ENCODE data around the gene EFCAB12. TPM values are rescaled to one million over a fixed set of nuclear protein-coding genes. Genes with fewer than 3 reads are reported as not detected.

EFCAB12 gene
- total and polyA plus RNA-seq, 2 of the 8 experiments (the other 6 are each of a cell fraction or from before 2014, with no cell fraction given) = 0.60 to 0.99 TPM

DNA sequence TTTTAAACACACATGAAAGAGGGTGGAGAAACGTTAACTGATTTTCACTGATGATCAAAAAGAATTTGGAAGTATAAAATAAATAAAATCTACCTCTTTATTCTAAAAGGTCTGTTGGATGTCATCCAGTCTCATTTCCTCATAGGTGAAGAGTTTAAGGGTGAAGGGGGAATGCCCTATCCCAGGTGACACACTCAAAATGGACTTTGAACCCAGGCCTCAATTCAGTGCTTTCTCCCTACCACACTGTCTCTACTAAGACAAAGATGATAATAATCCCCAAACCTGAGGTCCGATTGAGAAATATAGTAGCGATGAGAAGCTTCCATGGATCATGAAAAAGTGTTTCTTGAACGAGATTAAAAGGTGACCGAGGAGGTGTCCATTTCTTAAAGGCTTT lies 5.1 kb upstream of the EFCAB12 start (continued):
- TF ChIP-seq RNF2 (IDR thresholded peaks at IDR 0.05; ENCODE audit: borderline replicate concordance, low read depth, low read length, missing control alignments, poor library complexity, severe bottlenecking) (no peak), KDM5A (IDR thresholded peaks at IDR 0.05; ENCODE audit: low read length) (no peak), POLR2AphosphoS5 (IDR thresholded peaks at IDR 0.05; ENCODE audit: low read depth, low read length) (no peak), SUZ12 (IDR thresholded peaks at IDR 0.05; ENCODE audit: low read length) (no peak), CREB1 (IDR thresholded peaks at IDR 0.05) (no peak), SP2 (IDR thresholded peaks at IDR 0.05; ENCODE audit: low read length) (no peak), ASH2L (IDR thresholded peaks at IDR 0.05; ENCODE audit: low read length) (no peak)

Data from H1 (cell line).